GM23248 (cell line): Measurements from ENCODE around the gene TANGO6.

ENCODE experiments used
- EZH2 ChIP-seq: fragments of 200-600 bp; sonication (generic); IDR thresholded peaks from 2 replicates; pipeline ENCODE4 v1.6.1; 2018; ENCODE audit warnings: antibody characterized with exemption, mild to moderate bottlenecking; ENCODE audit not compliant: insufficient read depth, poor library complexity, severe bottlenecking
- EZH2phosphoT487 ChIP-seq: fragments of 200-600 bp; sonication (generic); IDR thresholded peaks from 2 replicates; pipeline ENCODE4 v1.6.1; 2018; ENCODE audit warnings: antibody characterized with exemption, moderate library complexity, mild to moderate bottlenecking, low read depth; ENCODE audit not compliant: insufficient read depth

DNA sequence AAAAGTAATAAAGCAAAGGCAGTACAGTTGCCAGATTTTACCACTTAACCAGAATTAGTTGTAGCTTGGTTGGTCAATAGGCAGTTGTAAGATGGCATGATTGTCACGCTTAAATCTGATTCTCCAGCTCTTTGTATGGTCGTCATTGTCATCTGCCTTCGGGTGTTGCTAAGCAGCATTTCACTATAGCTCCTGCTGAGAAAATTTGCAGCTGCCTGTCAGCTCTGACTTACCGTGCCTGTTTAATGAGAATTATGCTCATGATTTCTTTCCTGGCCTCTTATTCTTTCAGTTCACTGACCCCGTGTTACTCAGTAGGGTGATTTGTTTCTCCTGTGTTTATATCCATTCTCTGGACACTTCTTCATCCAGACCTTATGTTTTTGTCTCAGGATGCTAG, 66.7 kb downstream of the TANGO6 start:
- TF ChIP-seq EZH2phosphoT487 (no peak), EZH2 (no peak)
